H1 (cell line): ENCODE measurements around the gene UGGT2. TPM values are rescaled to one million over a fixed set of nuclear protein-coding genes. Genes with fewer than 3 reads are reported as not detected.
A peak's percentile ranks its signal among the peaks of the same experiment; 100 is the strongest.
"Not testable (repeated sequence)": the region's sequence is repeated elsewhere in the genome, so short reads cannot be mapped to it uniquely, and the experiment has no call there.

ENCODE experiments used
- CTCF ChIA-PET: fragments of 300-600 bp; sonication (Branson Sonifier 250); formaldehyde crosslinking; loops from one replicate; lab custom pipeline; 2021; ENCODE audit not compliant: partially characterized antibody; lab: Charles Lee
- POLR2A ChIA-PET: fragments of 300-600 bp; sonication (Branson Sonifier 250); formaldehyde crosslinking; loops from one replicate; lab custom pipeline; 2021; ENCODE audit warnings: inconsistent platforms; ENCODE audit not compliant: partially characterized antibody; lab: Charles Lee
- DNase-seq, 2 experiments: peaks; one replicate each; pipeline versions ENCODE4 v3.0.0 to v3.0.0-alpha.2; 2010 to 2022; ENCODE audit warnings: low spot score in 2 of 2, low read depth in 1 of 2, mixed read lengths in 1 of 2
- FAIRE-seq: peaks from 2 replicates; lab custom pipeline; 2011; peaks lifted over from hg19 to GRCh38; lab: Jason Lieb, UNC
- H2AFZ ChIP-seq: 2 replicates; pipeline ENCODE4 v1.8.1; 2012; ENCODE audit warnings: low read length, inconsistent platforms
- H2AK5ac ChIP-seq: 2 replicates; pipeline ENCODE4 v1.6.1; 2013; ENCODE audit warnings: low read depth, low read length
- H2BK120ac ChIP-seq: replicated peaks from 2 replicates; pipeline ENCODE3; 2013; ENCODE audit warnings: low read depth, low read length, inconsistent platforms
- H2BK12ac ChIP-seq: 2 replicates; pipeline ENCODE4 v1.6.1; 2013; ENCODE audit warnings: low read depth, low read length
- H2BK15ac ChIP-seq: 2 replicates; pipeline ENCODE4 v1.6.1; 2013; ENCODE audit warnings: low read length
- H2BK20ac ChIP-seq: 2 replicates; pipeline ENCODE4 v1.6.1; 2013; ENCODE audit warnings: low read length
- H2BK5ac ChIP-seq: 2 replicates; pipeline ENCODE4 v1.6.1; 2013; ENCODE audit warnings: low read depth, low read length
- H3K14ac ChIP-seq: 2 replicates; pipeline ENCODE4 v1.6.1; 2013; ENCODE audit warnings: inconsistent platforms; ENCODE audit not compliant: insufficient read length
- H3K18ac ChIP-seq: 2 replicates; pipeline ENCODE4 v1.6.1; 2013; ENCODE audit warnings: low read length; ENCODE audit errors: extremely low read depth
- H3K23ac ChIP-seq: 2 replicates; pipeline ENCODE4 v1.6.1; 2013; ENCODE audit warnings: inconsistent platforms; ENCODE audit not compliant: insufficient read length
- H3K23me2 ChIP-seq: 2 replicates; pipeline ENCODE4 v1.6.1; 2013; ENCODE audit warnings: low read depth, low read length
- H3K27ac ChIP-seq: 2 replicates; pipeline ENCODE4 v1.6.1; 2011; ENCODE audit warnings: low read depth, low read length, inconsistent platforms
- H3K27me3 ChIP-seq, 4 experiments: replicated peaks in 1 of 4; 1 replicate in 1 of 4; 2 replicates in 3 of 4; pipeline versions ENCODE4 v1.6.1 to v1.8.1; 2011 to 2013; ENCODE audit warnings: low read length in 3 of 4, mild to moderate bottlenecking in 3 of 4, inconsistent platforms in 2 of 4, mixed read lengths in 2 of 4, moderate library complexity in 1 of 4; ENCODE audit not compliant: control insufficient read depth in 3 of 4, insufficient read depth in 3 of 4; ENCODE audit errors: extremely low read depth in 1 of 4
- H3K36me3 ChIP-seq, 4 experiments: 2 replicates each; pipeline versions ENCODE4 v1.6.1 to v1.8.1; 2011 to 2013; ENCODE audit warnings: mild to moderate bottlenecking in 4 of 4, low read length in 3 of 4, moderate library complexity in 2 of 4, control low read depth in 1 of 4, inconsistent platforms in 1 of 4; ENCODE audit not compliant: insufficient read depth in 4 of 4, control insufficient read depth in 2 of 4
- H3K4ac ChIP-seq: replicated peaks from 2 replicates; pipeline ENCODE3; 2013; ENCODE audit warnings: low read length, low read depth, mixed read lengths, inconsistent platforms; ENCODE audit not compliant: insufficient read length
- H3K4me1 ChIP-seq, 4 experiments: replicated peaks in 1 of 4; 1 replicate in 1 of 4; 2 replicates in 3 of 4; pipeline versions ENCODE4 v1.6.1 to v1.8.1; 2011 to 2013; ENCODE audit warnings: low read length in 3 of 4, inconsistent platforms in 2 of 4, mixed read lengths in 1 of 4; ENCODE audit not compliant: insufficient read depth in 4 of 4, control insufficient read depth in 3 of 4
- H3K4me2 ChIP-seq, 2 experiments: 2 replicates each; pipeline versions ENCODE4 v1.6.1 to v1.8.1; 2011 to 2013; ENCODE audit warnings: low read depth in 2 of 2, low read length in 2 of 2, control low read depth in 1 of 2, inconsistent platforms in 1 of 2, mild to moderate bottlenecking in 1 of 2; ENCODE audit not compliant: insufficient read depth in 1 of 2
- H3K4me3 ChIP-seq, 4 experiments: fragments of 200-600, 300-600 bp in 1 of 4; sonication (generic), shearing (Covaris generic), sonication (Bioruptor Twin) in 1 of 4; 2 replicates each; pipeline versions ENCODE4 v1.5.1 to v1.8.1; 2011 to 2016; ENCODE audit warnings: low read length in 4 of 4, low read depth in 3 of 4, control low read depth in 2 of 4, inconsistent platforms in 2 of 4, mild to moderate bottlenecking in 2 of 4, mixed read lengths in 1 of 4, moderate library complexity in 1 of 4; ENCODE audit not compliant: insufficient read depth in 2 of 4; ENCODE audit errors: extremely low read depth in 1 of 4
- H3K56ac ChIP-seq: replicated peaks from 2 replicates; pipeline ENCODE3; 2013; ENCODE audit warnings: low read depth, mild to moderate bottlenecking, mixed read lengths, low read length, inconsistent platforms; ENCODE audit not compliant: insufficient read length
- H3K79me1 ChIP-seq: 2 replicates; pipeline ENCODE4 v1.6.1; 2013; ENCODE audit warnings: low read depth, low read length, control low read depth
- H3K79me2 ChIP-seq, 2 experiments: 2 replicates each; pipeline versions ENCODE4 v1.6.1 to v1.8.1; 2012 to 2013; ENCODE audit warnings: low read length in 2 of 2, mild to moderate bottlenecking in 2 of 2, inconsistent platforms in 1 of 2; ENCODE audit not compliant: insufficient read depth in 2 of 2, control insufficient read depth in 1 of 2
- H3K9ac ChIP-seq, 4 experiments: replicated peaks in 1 of 4; 1 replicate in 1 of 4; 2 replicates in 3 of 4; pipeline versions ENCODE4 v1.6.1 to v1.8.1; 2011 to 2013; ENCODE audit warnings: low read depth in 3 of 4, low read length in 3 of 4, control low read depth in 2 of 4, mild to moderate bottlenecking in 2 of 4, moderate library complexity in 2 of 4, inconsistent platforms in 1 of 4; ENCODE audit errors: extremely low read depth in 1 of 4
- H3K9me3 ChIP-seq, 2 experiments: 2 replicates each; pipeline versions ENCODE4 v1.6.1 to v1.8.1; 2012 to 2013; ENCODE audit warnings: mild to moderate bottlenecking in 2 of 2, moderate library complexity in 2 of 2, control low read depth in 1 of 2, inconsistent platforms in 1 of 2, low read depth in 1 of 2, low read length in 1 of 2, mixed read lengths in 1 of 2; ENCODE audit not compliant: insufficient read depth in 2 of 2
- H4K20me1 ChIP-seq, 2 experiments: replicated peaks in 1 of 2; 2 replicates each; pipeline versions ENCODE3 to v1.8.1; 2011 to 2013; ENCODE audit warnings: inconsistent platforms in 2 of 2, low read length in 2 of 2, mild to moderate bottlenecking in 1 of 2; ENCODE audit not compliant: insufficient read depth in 2 of 2, control insufficient read depth in 1 of 2
- H4K5ac ChIP-seq: 2 replicates; pipeline ENCODE4 v1.6.1; 2013; ENCODE audit warnings: low read length, low read depth, mixed read lengths, inconsistent platforms; ENCODE audit not compliant: insufficient read length
- H4K8ac ChIP-seq: 2 replicates; pipeline ENCODE4 v1.8.0; 2013; ENCODE audit warnings: mild to moderate bottlenecking, moderate library complexity, low read length, inconsistent platforms; ENCODE audit not compliant: insufficient read depth; ENCODE audit errors: extremely low read depth
- H4K91ac ChIP-seq: replicated peaks from 2 replicates; pipeline ENCODE3; 2013; ENCODE audit warnings: low read length, mixed read lengths, inconsistent platforms; ENCODE audit not compliant: insufficient read length
- WGBS, 2 experiments: shearing (Covaris generic) in 1 of 2; methylation state at CpG; one replicate each; pipeline versions ENCODE4 v1.1.6 to v1.1.7; 2013 to 2015; ENCODE audit warnings: low lambda C conversion rate in 2 of 2, mixed read lengths in 2 of 2, inconsistent platforms in 1 of 2, low coverage in 1 of 2, missing lambda C conversion rate in 1 of 2; ENCODE audit not compliant: insufficient replicate concordance in 2 of 2, insufficient coverage in 1 of 2, insufficient read length in 1 of 2; ENCODE audit errors: extremely low coverage in 1 of 2, missing lambda C conversion rate in 1 of 2; 5-methylcytosine and 5-hydroxymethylcytosine counted together
- polyA plus RNA-seq, 7 experiments: library from polyadenylated mRNA; depleted of rRNA in 3 of 7; stranded (reverse) in 5 of 7; unstranded in 2 of 7; fragments of >200 nt in 5 of 7; fragments of 200-250 nt in 2 of 7; gene quantifications; 1 replicate in 5 of 7; 2 replicates in 1 of 7; 4 replicates in 1 of 7; pipeline versions ENCODE4 v1.2.1 to v1.2.3, GENCODE V29; 2011 to 2013; ENCODE audit warnings: missing spikeins in 2 of 7, mixed read lengths in 2 of 7
- total RNA-seq: library from RNA; stranded (reverse); fragmentation: NEBNext Ultra II Directional; extraction: Animal tissue kit (Norgen Biotek cat#: 25700); gene quantifications from 2 replicates; pipeline ENCODE4 v1.2.1, GENCODE V29; 2021

Gene UGGT2
- total and polyA plus RNA-seq, 2 of the 8 experiments (the other 6 are each of a cell fraction or from before 2014, with no cell fraction given): 5.9 to 25.1 TPM

GRCh38 chr13:96051946-96052345 is 1.3 kb downstream of the UGGT2 start:
- ChIA-PET CTCF (interaction anchor here (0.8 to 2.2 kb wide), 2 partner anchors 25 to 409 kb away, joined by 4 to 6 read pairs; no protein-coding TSS in a partner anchor), POLR2A (interaction anchor here (0.9 to 2.2 kb wide), 3 partner anchors 10 to 41 kb away, joined by 3 to 21 read pairs (median 13); no protein-coding TSS in a partner anchor)
- DNase-seq, H3K9ac ChIP-seq, H2BK5ac ChIP-seq, H3K56ac ChIP-seq, FAIRE-seq, H3K14ac ChIP-seq, H2AK5ac ChIP-seq, H3K27me3 ChIP-seq, H3K23ac ChIP-seq, H2AFZ ChIP-seq, H2BK12ac ChIP-seq, H2BK20ac ChIP-seq, H3K4me1 ChIP-seq, H4K91ac ChIP-seq, H3K4ac ChIP-seq, H3K18ac ChIP-seq, H4K8ac ChIP-seq, H3K79me1 ChIP-seq, H2BK120ac ChIP-seq, H4K20me1 ChIP-seq, H3K36me3 ChIP-seq, H3K23me2 ChIP-seq, H3K9me3 ChIP-seq, H4K5ac ChIP-seq, H2BK15ac ChIP-seq, H3K27ac ChIP-seq: not testable (repeated sequence)
- 90% methylated on average over 3 of the region's 3 CpGs; no CpG with 5 or more reads in 1 of the 2 experiments for WGBS, 2 experiments
- peaks cover 0 to 31% of the 10 kb centered on the region in 2 experiments; a peak in 3 of 4 replicates for H3K79me2 ChIP-seq
- peak overlapping the region in 1 of 4 experiments; percentile 83; a peak in 2 of 8 replicates for H3K4me3 ChIP-seq
- peak overlapping the region; percentile 75 to 78; a peak in 2 of 4 replicates for H3K4me2 ChIP-seq

GRCh38 chr13:96051491-96051890 is 1.7 kb downstream of the UGGT2 start:
- H3K4me2 ChIP-seq, H3K4ac ChIP-seq, H3K36me3 ChIP-seq, H2BK12ac ChIP-seq, H3K27me3 ChIP-seq, H3K23me2 ChIP-seq, CTCF ChIA-PET, H3K14ac ChIP-seq, H2BK120ac ChIP-seq, H2BK5ac ChIP-seq, H2BK15ac ChIP-seq, H3K9ac ChIP-seq, POLR2A ChIA-PET, H3K23ac ChIP-seq, FAIRE-seq, H4K20me1 ChIP-seq, H3K56ac ChIP-seq, H3K27ac ChIP-seq, H4K5ac ChIP-seq, H2BK20ac ChIP-seq, H3K9me3 ChIP-seq, H4K91ac ChIP-seq, H3K18ac ChIP-seq, H3K4me1 ChIP-seq, H3K4me3 ChIP-seq, H3K79me1 ChIP-seq, DNase-seq, H2AK5ac ChIP-seq, H2AFZ ChIP-seq, H4K8ac ChIP-seq: not testable (repeated sequence)
- H3K79me2 ChIP-seq: peaks cover 0 to 35% of the 10 kb centered on the region in 2 experiments; a peak in 3 of 4 replicates
- 93% methylated on average over 5 of the region's 5 CpGs; no CpG with 5 or more reads in 1 of the 2 experiments for WGBS, 2 experiments
